ENCODE data around the gene C1orf87.
"Not testable (repeated sequence)": the region's sequence is repeated elsewhere in the genome, so short reads cannot be mapped to it uniquely, and the experiment has no call there.

Gene C1orf87

GRCh38 chr1:59992040-59992820 lies 81.3 kb downstream of the C1orf87 start:
- no peak for FAIRE-seq

DNA sequence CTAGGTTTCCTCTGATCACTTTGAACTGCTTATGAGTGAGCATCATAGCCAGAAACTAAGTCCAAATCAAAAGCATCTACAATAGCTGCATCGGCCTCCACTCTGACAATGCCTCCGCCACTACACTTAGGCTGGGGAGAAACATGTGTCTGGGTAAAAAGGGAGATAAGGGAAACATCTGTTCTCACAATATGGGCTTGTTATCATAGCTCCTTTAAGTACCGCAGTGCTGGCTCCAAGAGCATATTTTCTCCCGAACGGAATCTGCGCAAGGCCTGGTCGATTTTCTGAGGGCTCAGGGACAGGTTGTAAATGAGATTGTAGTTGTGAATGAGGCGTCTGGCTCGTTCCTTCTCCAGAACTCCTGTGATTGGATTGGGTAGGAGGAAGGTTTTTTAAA lies 83.1 kb downstream of the C1orf87 start:
- FAIRE-seq = no peak

DNA sequence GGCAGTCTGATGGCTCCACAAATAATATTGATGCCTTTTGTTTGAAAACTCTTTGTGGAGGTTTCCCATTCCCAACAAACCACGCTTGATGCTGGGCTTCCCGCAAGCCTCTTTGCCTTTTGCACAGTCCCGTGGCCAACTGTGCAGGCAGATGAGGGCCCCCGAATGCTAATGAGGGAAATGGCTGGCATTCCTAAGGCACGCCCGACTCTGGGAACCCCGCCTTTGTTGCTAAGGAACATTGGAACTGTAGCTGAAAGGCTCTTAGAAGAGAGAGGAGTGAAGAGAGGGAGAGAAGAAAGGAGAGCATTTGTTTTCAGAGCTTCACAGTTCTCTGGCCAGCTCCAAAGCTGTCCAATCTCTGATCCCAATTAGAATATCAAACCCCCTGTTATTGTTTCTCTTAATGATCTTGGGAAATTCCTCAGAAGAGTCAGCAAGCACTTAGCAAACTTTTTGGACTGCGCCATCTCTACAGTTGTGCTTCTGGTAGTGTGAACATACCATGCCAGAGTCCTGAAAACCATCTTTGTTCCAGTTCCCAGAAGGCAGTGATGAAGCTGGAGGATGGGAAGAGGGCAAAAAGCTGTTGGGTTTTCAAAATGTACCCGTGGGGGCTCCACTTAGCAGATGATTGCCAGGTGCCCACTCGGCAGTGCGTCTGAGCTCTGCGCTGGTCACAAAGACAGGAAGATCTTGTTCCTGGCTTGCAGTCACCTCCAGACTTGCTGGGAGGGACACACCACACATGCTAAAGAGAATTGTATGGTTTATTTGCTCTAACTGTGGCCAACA lies 86.9 kb downstream of the C1orf87 start:
- FAIRE-seq = no peak

GRCh38 chr1:59985911-59986515 lies 87.6 kb downstream of the C1orf87 start:
- FAIRE-seq = no peak

- FAIRE-seq = no peak
These were observed 93.9 kb downstream of the C1orf87 start for GRCh38 chr1:59979666-59980065.

DNA sequence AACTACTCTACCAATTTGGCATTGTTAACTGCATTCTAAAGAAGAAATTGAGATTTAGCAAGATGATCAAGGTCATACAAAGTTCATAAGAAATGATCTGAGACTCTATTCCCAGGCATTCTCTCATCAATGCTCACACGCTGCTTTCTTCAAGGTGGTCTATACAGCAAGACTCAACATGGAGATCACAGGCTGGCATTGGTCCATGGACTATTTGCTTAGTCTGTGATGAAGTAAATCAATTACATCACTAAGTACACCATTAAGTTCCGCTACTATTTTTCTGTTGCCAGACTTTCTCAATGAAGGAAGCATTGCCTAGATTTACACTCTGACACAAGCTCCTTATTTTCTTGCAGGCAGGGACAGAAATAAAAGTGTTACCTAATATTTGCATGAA lies 95.1 kb downstream of the C1orf87 start:
- no peak for FAIRE-seq

DNA sequence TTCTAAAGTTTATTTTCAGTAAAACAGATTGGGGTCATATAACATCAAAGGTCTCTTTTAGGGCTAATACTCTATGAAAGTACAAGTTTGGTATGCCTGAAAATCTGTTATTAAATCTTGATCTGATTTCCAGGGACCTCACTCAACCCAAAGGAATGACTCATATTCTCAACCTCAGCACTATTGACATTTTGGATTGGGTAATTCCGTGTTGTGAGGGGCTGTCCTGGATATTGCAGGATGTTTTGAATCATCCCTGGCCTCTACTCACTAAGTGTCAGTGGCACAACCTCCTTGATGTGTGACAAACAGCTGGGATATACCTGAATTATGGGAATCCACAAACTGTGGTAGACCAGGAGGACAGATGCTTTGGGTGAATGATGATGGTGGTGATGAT lies 95.5 kb downstream of the C1orf87 start:
- no peak for FAIRE-seq

DNA sequence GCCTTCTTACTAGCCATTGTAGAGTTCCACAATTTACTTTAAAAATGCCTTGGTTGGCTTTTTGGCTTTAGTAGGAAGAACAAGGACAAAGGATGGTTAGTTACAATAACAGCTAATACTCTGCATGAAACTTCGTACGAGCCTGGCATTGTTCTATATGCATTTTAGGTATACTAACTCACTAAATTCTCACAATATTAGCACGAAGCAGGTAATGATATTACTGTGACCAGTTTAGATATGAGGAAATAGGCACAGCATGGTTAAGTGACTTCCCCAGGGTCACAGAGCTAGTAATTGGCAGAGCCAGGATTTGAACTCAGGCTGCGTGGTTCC lies 96.5 kb downstream of the C1orf87 start:
- no peak for FAIRE-seq

DNA sequence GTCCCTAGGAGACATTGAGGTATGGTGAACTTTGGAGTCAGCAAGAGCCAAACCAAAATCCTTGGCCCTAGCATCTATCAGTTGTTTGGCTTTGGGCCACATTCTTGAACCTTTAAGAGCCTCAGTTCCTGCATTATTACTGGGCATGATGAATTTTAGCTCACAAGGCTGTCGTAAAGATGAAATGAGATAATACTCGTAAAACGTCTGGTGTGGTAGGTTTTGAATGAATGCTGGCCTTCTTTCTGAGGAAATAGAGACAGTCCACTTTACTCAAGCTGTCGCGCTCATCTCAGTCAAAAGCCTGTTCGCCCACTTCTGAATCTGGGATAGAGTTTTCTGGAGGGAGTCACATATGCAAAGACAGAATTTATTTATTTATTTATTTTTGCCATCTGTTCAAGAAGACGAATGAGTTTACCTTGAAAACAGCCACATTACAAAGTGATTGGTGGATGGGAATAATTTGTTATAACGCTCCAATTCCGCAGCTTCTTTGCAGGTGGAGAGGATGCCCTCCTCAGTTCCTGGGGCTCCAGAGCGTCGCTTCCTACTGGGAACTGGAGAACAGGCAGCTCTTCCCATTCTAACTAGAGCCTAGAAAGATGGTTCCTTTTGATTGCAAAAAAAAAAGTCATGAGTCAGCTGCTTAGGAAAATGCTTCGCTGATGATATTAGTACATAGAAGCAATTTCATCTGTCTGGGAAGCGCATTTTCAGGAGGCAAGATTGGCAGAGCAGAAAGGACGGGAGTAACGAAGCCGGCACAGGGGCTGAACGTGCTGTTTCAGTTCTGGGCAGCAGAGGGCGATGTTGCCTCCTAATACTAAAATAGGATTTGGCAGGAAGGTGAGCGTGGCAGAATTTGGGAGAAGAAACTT lies 97.1 kb downstream of the C1orf87 start:
- no peak for FAIRE-seq

DNA sequence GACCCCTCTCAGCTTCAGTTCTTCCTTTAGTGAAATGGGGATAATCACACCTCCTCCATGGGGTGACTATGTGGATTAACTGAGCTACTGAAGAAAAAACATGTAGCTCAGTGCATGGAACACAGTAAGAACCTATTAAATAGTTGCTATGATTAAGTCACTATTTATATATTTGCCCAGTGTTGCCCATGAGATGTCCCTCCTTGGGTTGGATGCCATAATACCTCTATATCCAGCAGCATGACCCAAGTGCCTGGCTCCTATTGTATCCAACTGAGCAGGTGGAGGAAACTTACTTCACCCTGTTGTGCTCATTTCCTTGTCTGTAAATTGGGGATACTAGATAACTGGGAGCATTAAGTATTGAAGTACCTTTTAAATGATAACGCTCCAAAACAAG lies 99.9 kb downstream of the C1orf87 start:
- FAIRE-seq = no peak

GRCh38 chr1:59972216-59972927 lies 101.2 kb downstream of the C1orf87 start:
- no peak for FAIRE-seq

DNA sequence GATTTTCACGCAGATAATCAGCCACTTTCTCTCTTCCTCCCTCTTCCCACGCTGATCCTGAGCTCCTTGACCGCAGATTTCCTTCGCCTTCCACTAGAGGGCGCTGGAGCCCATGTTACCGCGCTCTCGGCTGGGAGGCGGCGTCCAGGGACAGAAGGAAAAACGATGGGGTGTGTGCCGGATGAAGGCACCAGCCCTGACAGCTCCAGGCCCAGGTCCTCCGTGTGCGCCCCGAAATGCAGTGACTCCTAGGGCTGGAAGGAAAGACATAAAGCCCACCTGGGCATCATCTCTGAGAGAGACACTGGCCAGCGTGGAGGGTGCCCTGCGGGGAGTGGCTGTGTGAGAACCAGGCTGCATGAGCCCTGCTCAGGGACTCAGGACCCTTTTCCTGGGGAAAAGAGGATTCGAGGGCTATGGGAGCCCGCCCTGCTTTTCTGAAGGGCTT lies 102.1 kb downstream of the C1orf87 start:
- no peak for FAIRE-seq

GRCh38 chr1:59969542-59970175 lies 103.9 kb downstream of the C1orf87 start:
- not testable (repeated sequence) for FAIRE-seq

- not testable (repeated sequence) for FAIRE-seq
These were observed 104.8 kb downstream of the C1orf87 start for GRCh38 chr1:59968746-59969145.

GRCh38 chr1:59967780-59968179 lies 105.8 kb downstream of the C1orf87 start:
- FAIRE-seq = no peak

- no peak for FAIRE-seq
These were observed 106.4 kb downstream of the C1orf87 start for GRCh38 chr1:59967141-59967697.

- no peak for FAIRE-seq
These were observed 121.5 kb downstream of the C1orf87 start for GRCh38 chr1:59952065-59952464.

DNA sequence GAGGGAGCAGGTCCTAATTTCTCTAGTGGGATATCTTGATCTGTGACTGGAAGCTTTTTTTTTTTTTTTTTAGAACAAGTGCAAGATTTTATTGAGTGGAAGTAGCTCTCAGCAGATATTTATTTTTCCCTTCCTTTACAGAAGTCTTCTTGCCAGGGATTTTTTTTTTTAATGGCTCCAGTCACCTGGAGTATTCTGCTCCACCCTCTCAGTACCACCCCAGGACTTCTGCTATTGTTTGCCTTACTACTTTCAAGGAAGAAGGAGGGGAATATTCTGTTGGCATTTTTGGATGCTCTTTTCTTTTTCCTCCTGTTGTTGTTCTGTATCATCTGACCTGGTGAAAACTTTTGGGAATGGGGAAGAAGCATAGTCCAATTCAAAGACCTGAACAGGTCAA lies 123.9 kb downstream of the C1orf87 start:
- no peak for FAIRE-seq

GRCh38 chr1:59948990-59949389 lies 124.6 kb downstream of the C1orf87 start:
- no peak for FAIRE-seq

DNA sequence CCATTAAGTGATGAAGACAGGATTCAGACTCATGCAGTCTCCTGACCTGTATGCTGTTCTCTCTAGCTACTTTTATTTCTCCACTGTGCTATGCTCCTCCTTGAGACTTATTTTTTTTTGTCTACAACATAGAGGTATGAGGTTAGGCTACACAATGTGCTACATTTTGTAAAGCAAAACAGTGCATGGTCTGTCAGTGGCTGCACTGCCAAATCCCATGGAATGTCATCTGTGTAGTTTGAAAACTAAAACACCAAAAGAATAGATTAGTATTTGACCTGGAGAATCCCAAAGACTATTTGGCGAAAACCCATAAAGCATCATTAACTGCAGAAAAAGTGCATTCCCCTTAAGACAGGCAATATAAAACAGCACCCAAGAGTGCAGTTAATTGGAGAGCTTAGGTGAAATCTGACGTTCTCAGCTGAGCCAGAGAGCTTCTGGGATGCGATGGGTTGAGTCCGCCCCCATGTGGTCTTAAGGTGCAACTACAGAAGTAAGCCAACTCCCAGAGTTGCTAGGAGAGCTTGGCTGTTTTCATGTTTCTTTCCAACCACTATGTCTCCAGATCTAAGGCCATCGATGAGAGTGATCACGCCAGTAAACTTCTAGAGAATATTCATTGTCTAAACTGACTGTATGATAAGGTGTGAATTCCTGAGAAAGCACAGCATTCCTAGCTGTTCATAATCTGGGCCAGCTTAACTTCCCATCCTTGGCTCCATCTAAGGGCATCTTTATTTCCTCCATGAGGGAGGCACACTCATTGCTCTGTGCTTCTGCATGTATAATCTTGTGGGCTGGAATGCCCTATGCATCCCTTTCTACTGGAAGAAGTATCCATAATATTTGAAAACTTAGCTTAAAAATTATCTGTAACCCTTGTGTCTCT lies 126.3 kb downstream of the C1orf87 start:
- no peak for FAIRE-seq

All from TTC549 (cell line).